GM19372 (cell line): ENCODE results near the gene FGFR2.

Source experiments
- ATAC-seq: cut with Tn5 transposase; IDR thresholded peaks from one replicate; pipeline ENCODE4 v1.9.1; 2021; ENCODE audit warnings: mild to moderate bottlenecking, low read depth, moderate library complexity; ENCODE audit not compliant: unreplicated experiment

Gene FGFR2

DNA sequence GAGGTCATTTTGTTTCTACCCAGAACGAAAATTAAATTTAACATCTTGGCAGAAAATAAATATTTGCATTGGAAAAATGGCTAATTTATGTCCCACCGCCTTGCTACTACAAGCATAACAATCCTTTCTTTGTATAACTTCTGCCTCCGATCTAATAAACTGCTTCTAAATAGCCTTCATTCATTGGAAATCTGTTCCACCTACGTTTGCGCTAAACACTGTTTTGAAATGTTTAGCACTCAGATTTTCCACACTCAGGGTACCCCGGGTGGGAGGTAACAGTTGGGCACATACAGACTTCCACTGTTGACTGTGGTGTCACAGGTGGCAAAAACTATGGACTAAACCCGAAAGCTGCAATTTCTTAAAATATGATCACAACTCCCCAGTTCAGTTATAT lies 96.4 kb downstream of the FGFR2 start:
- no peak for ATAC-seq

GRCh38 chr10:121500701-121501332 lies 97.4 kb downstream of the FGFR2 start:
- ATAC-seq, result no peak

DNA sequence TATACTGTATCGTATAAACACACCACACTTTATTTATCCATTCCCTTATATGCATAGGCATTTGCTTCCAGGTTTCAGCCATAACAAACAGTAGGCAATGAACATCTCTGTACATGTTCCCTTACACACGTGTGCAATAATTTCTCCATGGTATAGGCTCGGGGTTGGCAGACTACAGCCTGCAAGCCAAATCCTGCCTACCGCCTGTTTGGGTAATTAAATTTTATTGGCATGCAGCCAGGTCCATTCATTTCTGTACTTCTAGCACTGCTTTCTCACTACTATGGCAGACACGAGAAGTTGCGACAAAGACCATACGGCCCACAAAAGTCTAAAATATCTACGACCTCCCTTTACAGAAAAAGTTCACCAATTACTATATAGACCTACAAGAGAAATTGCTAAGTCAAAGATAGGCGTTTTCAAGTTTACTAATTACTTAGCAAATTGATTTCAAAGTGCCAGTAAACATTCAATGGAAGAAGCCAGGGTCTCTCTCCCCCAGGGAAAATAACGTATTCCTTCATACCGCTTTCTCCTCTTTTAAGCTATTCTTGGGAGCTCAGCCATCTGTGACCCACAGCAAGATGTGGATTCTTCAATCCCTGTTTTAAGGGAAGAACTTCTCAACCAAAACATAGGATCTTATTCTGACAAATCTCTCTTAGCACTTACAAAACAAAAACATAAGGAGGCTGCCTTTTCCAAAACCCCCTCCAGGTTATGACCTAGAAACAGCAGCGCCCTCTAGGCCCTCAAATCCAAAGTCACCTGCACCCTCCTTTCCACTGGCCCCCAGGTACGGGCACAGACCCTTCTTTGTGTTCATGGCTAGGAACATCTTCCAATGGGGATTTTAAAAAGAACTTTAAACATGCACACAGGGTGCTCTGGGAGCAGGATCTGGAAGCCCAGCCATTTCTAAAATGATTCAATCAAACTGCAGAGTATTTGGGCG lies 100.5 kb downstream of the FGFR2 start:
- ATAC-seq, result no peak

DNA sequence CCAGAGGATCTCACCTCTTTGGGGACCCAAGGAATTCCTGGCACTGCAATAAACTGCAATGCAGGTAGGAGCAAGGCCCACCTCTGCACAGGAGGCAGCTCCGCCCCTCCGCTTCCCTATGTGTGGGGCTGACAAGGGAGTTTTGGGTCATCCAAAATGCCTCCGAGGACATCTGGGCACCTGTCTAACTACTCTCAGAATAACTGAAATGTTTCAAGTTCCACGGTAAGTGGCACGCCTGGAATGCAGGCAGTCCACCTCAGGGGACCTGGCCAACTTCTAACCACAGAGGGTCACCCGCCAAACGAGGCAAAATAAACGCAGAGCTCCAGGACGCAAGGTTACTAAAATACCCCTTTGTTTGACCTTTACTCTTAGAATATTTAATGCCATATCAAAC lies 102.5 kb downstream of the FGFR2 start:
- ATAC-seq, result no peak

DNA sequence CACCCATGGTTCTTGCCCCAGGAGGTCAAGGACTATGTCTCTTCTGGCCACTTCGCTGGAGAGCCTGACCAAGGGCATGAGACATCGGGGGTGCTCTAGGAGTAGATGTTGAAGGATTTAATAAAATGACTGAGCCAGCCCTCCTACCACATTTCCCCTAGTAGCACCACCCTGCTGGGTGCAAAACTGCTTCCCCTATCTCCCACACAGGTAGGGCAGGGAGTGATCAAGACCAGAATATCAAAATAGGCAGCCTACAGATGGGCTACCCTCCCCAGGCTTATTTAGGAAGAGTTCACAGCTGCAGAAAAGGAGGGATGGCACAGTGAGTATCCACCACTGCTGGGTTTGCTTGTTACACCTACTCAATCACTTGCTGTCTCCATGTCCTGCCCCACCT lies 103.9 kb downstream of the FGFR2 start:
- ATAC-seq, result no peak

DNA sequence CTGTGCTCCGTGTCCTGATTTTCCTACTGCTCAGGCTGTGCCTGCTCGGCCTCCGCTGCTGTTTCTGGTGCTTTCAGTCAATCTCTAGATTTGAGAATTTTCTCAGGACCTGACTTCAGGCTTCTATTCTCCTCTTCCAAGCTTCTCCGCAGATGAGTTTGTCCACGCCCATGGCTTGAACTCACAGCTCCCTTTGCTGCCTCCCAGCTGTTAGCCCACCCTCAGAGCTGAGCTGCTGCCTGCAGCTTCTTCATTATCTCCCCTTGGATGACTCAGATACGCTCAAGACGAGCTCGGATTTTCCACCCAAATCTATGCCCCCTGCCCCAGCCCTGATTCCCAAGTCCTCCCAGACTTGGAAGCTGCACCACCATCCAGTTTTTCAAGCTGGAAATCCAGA lies 104.7 kb downstream of the FGFR2 start:
- no peak for ATAC-seq

DNA sequence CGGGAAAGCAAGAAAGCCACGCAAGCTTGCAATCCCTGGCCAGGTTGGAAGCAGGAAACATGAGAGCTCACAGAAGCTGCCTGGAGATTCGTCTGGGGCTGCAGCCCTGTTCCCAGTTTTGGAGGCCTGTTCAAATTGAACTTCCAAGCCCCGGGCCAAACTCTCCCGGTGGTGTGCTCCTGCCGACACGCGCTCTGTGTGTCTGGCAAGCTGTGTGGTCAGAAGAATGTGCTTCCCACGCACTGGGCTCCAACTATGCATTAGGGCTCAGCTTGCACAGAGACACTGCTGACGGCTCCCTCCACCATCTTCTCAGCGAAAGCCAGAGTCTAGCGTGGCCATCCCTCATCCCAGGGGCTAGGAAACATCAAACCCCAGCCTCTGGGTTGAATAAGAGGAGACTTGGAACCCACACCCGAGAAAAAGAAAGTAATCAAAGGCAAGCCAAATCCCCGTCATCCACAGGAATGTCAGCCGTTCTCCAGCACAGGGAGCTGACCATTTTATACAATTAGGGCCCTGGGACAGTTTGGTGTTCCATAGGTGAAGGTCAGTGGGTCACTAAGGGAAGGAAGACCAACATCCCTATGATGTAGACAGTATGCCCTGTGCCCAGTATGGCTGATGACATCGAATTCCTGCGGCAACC lies 107.2 kb downstream of the FGFR2 start:
- no peak for ATAC-seq

GRCh38 chr10:121485436-121486139 lies 112.7 kb downstream of the FGFR2 start:
- no peak for ATAC-seq

- no peak for ATAC-seq
These were observed 113.4 kb downstream of the FGFR2 start for GRCh38 chr10:121484816-121485215.

DNA sequence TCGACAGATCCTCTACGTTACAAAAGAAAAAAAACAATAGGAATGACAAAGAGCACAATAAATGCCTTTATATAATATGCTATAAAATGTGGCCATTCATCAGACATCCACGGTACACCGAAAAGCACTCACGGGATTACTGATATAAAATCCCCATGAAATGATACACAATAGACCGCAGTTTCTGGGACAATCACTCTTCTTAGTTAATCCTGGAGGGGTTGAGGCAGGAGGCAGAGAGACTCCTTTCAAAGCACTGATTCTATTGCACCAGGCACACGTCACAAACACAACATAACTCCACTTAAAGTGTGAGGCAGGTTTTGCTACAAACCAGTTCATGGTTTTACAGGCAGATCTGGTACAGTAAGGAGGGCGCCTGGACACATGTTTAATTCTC lies 113.8 kb downstream of the FGFR2 start:
- no peak for ATAC-seq

DNA sequence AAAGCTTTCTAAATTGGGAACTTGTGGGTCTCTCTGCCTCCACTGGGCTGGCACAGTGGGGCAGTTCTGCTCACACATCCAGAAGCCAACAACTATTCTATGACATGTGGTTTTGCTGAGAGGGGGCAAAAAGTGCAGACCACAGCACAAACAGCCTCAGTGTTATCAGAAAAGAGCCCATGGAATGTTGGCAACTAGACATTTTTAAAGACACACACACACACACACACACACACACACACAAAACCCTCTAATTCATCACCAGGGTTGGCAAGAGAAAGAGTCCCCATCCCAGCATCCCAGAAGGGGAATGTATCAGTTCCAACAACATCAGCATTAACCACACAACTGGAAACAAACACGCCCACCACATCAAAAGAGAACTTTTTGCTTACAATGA lies 117.1 kb downstream of the FGFR2 start:
- ATAC-seq, result no peak

DNA sequence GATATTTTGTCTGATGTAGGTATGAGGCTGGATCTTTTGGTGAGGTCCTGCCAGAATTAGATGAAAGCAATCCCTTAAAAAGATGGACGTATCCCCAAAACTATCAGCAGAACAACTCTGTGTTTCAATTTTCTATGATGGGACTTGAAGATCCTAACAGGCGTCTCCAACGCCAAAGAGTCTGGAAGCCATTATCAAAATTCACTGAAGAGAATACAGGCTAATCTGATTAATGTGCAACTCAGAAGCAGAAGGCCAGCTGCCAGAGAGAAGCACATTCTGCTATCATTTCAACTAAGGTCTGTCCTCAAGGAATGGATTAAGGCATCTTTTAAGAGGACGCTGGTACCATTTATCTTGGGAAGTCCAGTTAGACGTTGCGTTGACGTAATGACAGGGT lies 119.7 kb downstream of the FGFR2 start:
- no peak for ATAC-seq

- no peak for ATAC-seq
These were observed 128.2 kb downstream of the FGFR2 start for GRCh38 chr10:121469797-121470606.

DNA sequence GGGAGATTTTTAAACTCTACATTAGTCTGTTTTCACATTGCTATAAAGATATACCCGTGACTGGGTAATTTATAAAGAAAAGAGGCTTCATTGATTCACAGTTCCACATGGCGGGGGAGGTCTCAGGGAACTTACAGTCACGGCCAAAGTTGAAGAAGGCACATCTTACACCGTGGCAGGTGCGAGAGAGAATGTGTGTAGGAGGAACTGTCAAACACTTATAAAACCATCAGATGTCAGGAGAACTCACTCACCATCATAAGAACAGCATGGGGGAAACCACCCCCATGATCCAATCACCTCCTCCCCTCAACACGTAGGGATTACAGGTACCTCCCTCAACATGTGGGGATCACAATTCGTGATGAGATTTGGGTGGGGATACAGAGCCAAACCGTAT lies 129.5 kb downstream of the FGFR2 start:
- no peak for ATAC-seq

- ATAC-seq, result no peak
These were observed 131.8 kb downstream of the FGFR2 start for GRCh38 chr10:121466424-121466823.

- ATAC-seq, result no peak
These were observed 133.0 kb downstream of the FGFR2 start for GRCh38 chr10:121465215-121465614.

- ATAC-seq, result no peak
These were observed 133.7 kb downstream of the FGFR2 start for GRCh38 chr10:121464517-121464916.

- ATAC-seq, result no peak
These were observed 135.3 kb downstream of the FGFR2 start for GRCh38 chr10:121462955-121463354.

- ATAC-seq, result no peak
These were observed 136.0 kb downstream of the FGFR2 start for GRCh38 chr10:121462281-121462680.

DNA sequence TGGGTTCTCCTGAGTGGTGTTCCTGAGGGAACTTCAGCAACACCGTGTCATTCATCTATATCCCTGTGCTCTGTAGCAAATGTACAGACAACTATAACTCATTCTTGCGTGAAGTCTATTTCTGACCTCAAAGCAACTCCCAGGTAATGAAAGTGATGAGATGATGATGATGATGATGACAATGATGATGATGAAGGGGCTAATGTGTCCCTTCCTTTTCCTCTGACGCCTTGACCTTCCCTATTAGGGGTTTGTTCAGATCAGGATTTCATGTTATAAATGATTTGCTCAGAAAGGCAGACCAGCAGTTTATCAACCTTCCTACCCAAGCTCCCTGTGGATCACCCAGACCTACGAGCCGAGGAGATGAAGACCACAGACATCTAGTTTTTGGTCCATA lies 136.9 kb downstream of the FGFR2 start:
- no peak for ATAC-seq
